DLD1 (cell line): ENCODE measurements around the gene SLC29A2.

Experiments
- in situ Hi-C: cut with HindIII; loops from 2 replicates; pipeline ENCODE4 v1.10.0; 2017; ENCODE audit warnings: low sequenced_read_pairs

The SLC29A2 gene

GRCh38 chr11:66335531-66336233 is 35.9 kb downstream of the SLC29A2 start:
- in situ Hi-C loops, result loop anchor here (10.0 kb wide), 2 partner anchors 49 to 61 kb away; partner anchors contain the start of gene CNIH2

GRCh38 chr11:66334605-66335442 is 36.7 kb downstream of the SLC29A2 start:
- in situ Hi-C loops, result loop anchor here (10.0 kb wide), 2 partner anchors 50 to 60 kb away; partner anchors contain the start of gene CNIH2

- in situ Hi-C loops, result loop anchor here (10.0 kb wide), 2 partner anchors 51 to 59 kb away; partner anchors contain the start of gene CNIH2
Observed at GRCh38 chr11:66333896-66334604, 37.5 kb downstream of the SLC29A2 start.

DNA sequence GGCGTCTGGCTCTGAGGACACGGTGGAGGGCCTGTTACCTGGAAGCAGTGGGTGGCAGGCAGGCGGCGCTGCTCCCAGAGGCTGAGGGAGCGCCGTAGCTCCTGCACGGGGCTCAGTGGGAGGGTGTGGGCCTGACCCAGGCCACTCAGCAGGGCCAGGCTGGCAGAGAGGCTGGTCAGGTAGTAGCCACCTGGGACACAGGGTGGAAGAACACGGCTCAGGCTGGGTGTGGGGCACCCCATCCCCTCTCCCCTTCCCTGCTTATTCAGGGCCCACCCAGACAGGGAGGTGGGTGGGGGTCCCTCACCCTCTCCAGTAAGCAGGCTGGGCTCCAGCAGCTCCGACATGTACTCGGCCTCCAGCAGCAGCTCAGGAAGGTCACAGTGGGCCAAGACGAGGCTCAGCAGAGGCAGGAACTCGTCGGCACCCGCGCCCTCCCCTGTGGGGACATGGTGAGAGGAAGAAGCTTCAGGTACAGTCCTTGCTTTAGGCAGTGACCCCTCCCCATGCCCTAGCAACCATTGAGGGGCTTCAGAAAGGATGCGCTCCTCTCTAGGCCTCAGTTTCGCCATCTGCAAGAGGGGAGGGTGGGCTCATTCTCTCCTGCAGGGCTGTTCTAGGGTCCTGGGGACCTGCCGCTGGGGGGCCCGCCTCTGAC is 38.2 kb downstream of the SLC29A2 start:
- in situ Hi-C loops, result loop anchor here (10.0 kb wide), 2 partner anchors 51 to 59 kb away; partner anchors contain the start of gene CNIH2

GRCh38 chr11:66332371-66333219 is 39.0 kb downstream of the SLC29A2 start:
- in situ Hi-C loops, result loop anchor here (10.0 kb wide), 2 partner anchors 52 to 58 kb away; partner anchors contain the start of gene CNIH2

GRCh38 chr11:66331542-66332370 is 39.8 kb downstream of the SLC29A2 start:
- in situ Hi-C loops, result loop anchor here (10.0 kb wide), 2 partner anchors 53 to 57 kb away; partner anchors contain the start of gene CNIH2

GRCh38 chr11:66330931-66331330 is 40.6 kb downstream of the SLC29A2 start:
- in situ Hi-C loops, result loop anchor here (10.0 kb wide), 2 partner anchors 54 to 56 kb away; partner anchors contain the start of gene CNIH2

- in situ Hi-C loops, result no loop called here
Observed at GRCh38 chr11:66329165-66329673, 42.3 kb downstream of the SLC29A2 start.

- in situ Hi-C loops, result no loop called here
Observed at GRCh38 chr11:66328302-66329144, 43.0 kb downstream of the SLC29A2 start.

GRCh38 chr11:66328031-66328301 is 43.6 kb downstream of the SLC29A2 start:
- in situ Hi-C loops, result no loop called here

- in situ Hi-C loops, result no loop called here
Observed at GRCh38 chr11:66327171-66328030, 44.2 kb downstream of the SLC29A2 start.

GRCh38 chr11:66326261-66327111 is 45.1 kb downstream of the SLC29A2 start:
- in situ Hi-C loops, result no loop called here

DNA sequence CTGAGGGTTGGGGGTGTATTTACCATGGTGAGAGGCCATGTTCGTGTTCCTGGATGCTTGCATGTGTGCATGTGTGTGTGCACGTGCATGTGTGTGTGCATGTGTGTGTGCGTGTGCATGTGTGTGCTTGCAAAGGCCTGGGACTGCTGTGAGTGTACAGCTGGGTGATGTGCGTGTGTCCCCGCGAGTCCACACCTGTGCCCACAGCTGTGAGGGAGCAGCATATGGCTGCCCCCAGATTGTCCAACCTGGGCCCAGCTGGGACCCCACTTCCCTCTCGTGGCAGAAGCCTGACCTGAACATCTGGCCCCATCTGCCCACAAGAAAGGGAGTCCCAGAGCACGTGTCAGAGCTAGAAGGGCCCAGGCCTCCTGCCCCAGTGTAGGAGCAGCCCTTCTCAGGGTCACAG is 46.3 kb downstream of the SLC29A2 start:
- in situ Hi-C loops, result no loop called here

DNA sequence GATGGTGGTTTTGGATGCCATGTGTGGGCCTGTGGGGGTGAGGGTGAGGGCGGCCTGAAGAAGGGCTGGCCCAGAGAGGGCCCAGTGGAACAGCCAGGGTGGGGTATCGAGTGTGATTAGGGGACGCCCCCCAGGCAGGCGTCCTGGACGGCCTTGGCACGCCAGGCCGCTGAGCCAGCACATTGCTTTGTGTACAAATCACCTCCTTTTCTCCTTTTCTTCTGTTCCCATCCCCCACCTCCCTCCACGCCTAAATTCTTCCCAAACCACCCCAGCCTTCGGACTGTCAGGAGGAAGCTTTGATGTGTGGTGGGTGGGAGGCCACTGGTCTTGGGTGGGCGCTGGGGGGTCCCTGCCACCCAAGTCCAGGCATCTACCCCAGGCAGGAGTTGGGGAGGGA is 46.9 kb downstream of the SLC29A2 start:
- in situ Hi-C loops, result no loop called here

DNA sequence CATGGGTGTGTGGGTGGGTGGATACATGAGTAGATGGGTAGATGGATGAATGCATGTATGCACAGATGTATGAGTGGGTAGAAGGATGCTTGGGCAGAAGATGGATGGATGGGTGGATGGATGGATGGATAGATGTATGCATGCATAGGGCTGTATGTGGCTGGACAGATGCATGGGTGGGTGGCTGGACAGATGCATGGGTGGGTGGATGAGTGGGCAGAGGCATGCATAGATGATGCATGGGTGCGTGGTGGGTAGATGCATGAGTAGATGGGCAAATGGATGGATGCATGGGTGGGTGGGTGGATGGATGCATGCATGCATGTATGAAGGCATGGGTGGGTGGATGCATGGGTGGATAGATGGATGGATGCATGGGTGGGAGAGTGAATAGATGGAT is 47.9 kb downstream of the SLC29A2 start:
- in situ Hi-C loops, result no loop called here
